ENCODE measurements around the gene NEXN. TPM values are rescaled to one million over a fixed set of nuclear protein-coding genes. Genes with fewer than 3 reads are reported as not detected.

The NEXN gene
- polyA plus RNA-seq, 1 experiment, result 7.8 TPM

GRCh38 chr1:77950873-77951272 is 62.4 kb downstream of the NEXN start:
- peaks cover 11% of the 10 kb centered on the region for H3K36me3 ChIP-seq (ENCODE audit: control insufficient read depth, insufficient read depth, low read length)

GRCh38 chr1:77951328-77951727 is 62.9 kb downstream of the NEXN start:
- ChIA-PET CTCF (interaction anchor here (1.0 kb wide), 1 partner anchor 163 kb away, joined by 3 read pairs; no protein-coding TSS in a partner anchor), POLR2A (no interaction called here)
- peaks cover 11% of the 10 kb centered on the region for H3K36me3 ChIP-seq (ENCODE audit: control insufficient read depth, insufficient read depth, low read length)

More at GRCh38 chr1:77950873-77951272, 62.4 kb downstream of the NEXN start:
- no peaks in the 10 kb centered on the region for H3K27me3 ChIP-seq (ENCODE audit: control insufficient read depth, insufficient read depth, low read length)
- TF ChIP-seq, protein P1, sequence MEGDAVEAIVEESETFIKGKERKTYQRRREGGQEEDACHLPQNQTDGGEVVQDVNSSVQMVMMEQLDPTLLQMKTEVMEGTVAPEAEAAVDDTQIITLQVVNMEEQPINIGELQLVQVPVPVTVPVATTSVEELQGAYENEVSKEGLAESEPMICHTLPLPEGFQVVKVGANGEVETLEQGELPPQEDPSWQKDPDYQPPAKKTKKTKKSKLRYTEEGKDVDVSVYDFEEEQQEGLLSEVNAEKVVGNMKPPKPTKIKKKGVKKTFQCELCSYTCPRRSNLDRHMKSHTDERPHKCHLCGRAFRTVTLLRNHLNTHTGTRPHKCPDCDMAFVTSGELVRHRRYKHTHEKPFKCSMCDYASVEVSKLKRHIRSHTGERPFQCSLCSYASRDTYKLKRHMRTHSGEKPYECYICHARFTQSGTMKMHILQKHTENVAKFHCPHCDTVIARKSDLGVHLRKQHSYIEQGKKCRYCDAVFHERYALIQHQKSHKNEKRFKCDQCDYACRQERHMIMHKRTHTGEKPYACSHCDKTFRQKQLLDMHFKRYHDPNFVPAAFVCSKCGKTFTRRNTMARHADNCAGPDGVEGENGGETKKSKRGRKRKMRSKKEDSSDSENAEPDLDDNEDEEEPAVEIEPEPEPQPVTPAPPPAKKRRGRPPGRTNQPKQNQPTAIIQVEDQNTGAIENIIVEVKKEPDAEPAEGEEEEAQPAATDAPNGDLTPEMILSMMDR (IDR thresholded peaks at IDR 0.05; ENCODE audit: insufficient read depth, low read depth, low read length), result no peak
- no peak for DNase-seq (ENCODE audit: low read depth)
- no peak overlapping the region for H3K4me3 ChIP-seq (ENCODE audit: low read depth, low read length)
- ChIA-PET POLR2A (no interaction called here), CTCF (no interaction called here)

DNA sequence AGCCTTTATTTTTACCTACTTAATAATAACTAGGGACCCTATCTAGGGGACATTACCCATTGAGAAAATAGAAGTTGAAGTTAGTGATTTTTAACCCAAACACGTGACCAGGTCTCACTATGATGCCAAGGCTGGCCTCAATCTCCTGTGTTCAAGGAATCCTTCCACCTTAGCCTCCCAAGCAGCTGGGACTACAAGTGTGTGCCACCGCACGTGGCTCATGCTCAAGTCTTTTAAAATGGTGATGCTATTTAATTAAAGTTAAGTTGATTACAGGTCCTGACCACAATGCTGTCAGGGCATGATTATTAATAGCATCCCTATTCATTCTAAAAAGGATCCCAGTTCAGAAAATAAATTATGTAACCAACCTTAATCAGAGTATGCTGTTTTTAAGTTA is 65.5 kb downstream of the NEXN start:
- Histone ChIP-seq H3K27me3 (ENCODE audit: control insufficient read depth, insufficient read depth, low read length) (no peaks in the 10 kb centered on the region), H3K4me3 (ENCODE audit: low read depth, low read length) (no peak overlapping the region), H3K36me3 (ENCODE audit: control insufficient read depth, insufficient read depth, low read length) (peaks cover 13% of the 10 kb centered on the region)
- ChIA-PET POLR2A (no interaction called here), CTCF (interaction anchor here (0.6 to 1.0 kb wide), 2 partner anchors 22 to 160 kb away, joined by 3 to 4 read pairs; no protein-coding TSS in a partner anchor)
- DNase-seq (ENCODE audit: low read depth), result no peak
- TF ChIP-seq, protein P1 (IDR thresholded peaks at IDR 0.05; ENCODE audit: insufficient read depth, low read depth, low read length), result no peak

More at GRCh38 chr1:77951328-77951727, 62.9 kb downstream of the NEXN start:
- H3K27me3 ChIP-seq (ENCODE audit: control insufficient read depth, insufficient read depth, low read length), result no peaks in the 10 kb centered on the region
- no peak overlapping the region for H3K4me3 ChIP-seq (ENCODE audit: low read depth, low read length)
- DNase-seq (ENCODE audit: low read depth), result no peak
- TF ChIP-seq, protein P1 (IDR thresholded peaks at IDR 0.05; ENCODE audit: insufficient read depth, low read depth, low read length), result no peak

GRCh38 chr1:77954521-77954920 is 66.1 kb downstream of the NEXN start:
- CTCF ChIA-PET, result interaction anchor here (0.6 to 1.0 kb wide), 2 partner anchors 21 to 159 kb away, joined by 3 to 4 read pairs; no protein-coding TSS in a partner anchor
- no peak for DNase-seq (ENCODE audit: low read depth)
- POLR2A ChIA-PET, result no interaction called here
- Histone ChIP-seq H3K4me3 (ENCODE audit: low read depth, low read length) (no peak overlapping the region), H3K27me3 (ENCODE audit: control insufficient read depth, insufficient read depth, low read length) (no peaks in the 10 kb centered on the region), H3K36me3 (ENCODE audit: control insufficient read depth, insufficient read depth, low read length) (peaks cover 14% of the 10 kb centered on the region)
- TF ChIP-seq, protein P1 (IDR thresholded peaks at IDR 0.05; ENCODE audit: insufficient read depth, low read depth, low read length), result no peak

DNA sequence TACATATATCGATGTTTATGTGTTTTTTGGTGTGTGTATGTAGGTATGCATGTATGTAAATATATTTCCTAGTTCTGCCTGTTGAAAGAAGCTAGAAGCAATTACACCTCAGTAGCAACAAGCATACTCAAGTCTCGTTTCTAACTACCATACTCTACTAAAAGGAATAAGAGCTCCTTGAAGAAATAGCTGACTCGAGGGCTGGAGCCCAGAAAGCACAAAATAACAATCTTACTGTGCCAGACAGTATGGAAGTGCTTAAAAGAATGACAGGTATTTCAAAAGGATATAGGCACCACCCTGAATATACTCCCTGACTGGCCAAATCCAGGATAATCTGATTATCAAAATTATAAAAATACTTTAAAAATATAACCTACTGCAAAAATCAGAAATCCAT is 67.3 kb downstream of the NEXN start:
- H3K36me3 ChIP-seq (ENCODE audit: control insufficient read depth, insufficient read depth, low read length), result peaks cover 16% of the 10 kb centered on the region
- TF ChIP-seq, protein P1 (IDR thresholded peaks at IDR 0.05; ENCODE audit: insufficient read depth, low read depth, low read length), result no peak
- H3K27me3 ChIP-seq (ENCODE audit: control insufficient read depth, insufficient read depth, low read length), result no peaks in the 10 kb centered on the region
- DNase-seq (ENCODE audit: low read depth), result no peak
- H3K4me3 ChIP-seq (ENCODE audit: low read depth, low read length), result no peak overlapping the region
- ChIA-PET CTCF (interaction anchor here (0.7 to 1.6 kb wide), 4 partner anchors 13 to 159 kb away, joined by 3 read pairs; no protein-coding TSS in a partner anchor), POLR2A (no interaction called here)
